Lower leg skin (tissue), 3 donors: Measurements from ENCODE around the gene DHX40.

Source experiments
- POLR2A ChIP-seq, 2 donors: fragments of 450-650 bp; IDR thresholded peaks; one replicate each; pipeline ENCODE4 v1.6.1; 2016 to 2017; ENCODE audit warnings: antibody characterized with exemption in 2 of 2, mild to moderate bottlenecking in 1 of 2, moderate library complexity in 1 of 2
- TF ChIP-seq, protein P1 (sequence below), 3 donors: fragments of 450-650 bp; IDR thresholded peaks; one replicate each; pipeline ENCODE4 v1.5.1; 2016; ENCODE audit warnings: antibody characterized with exemption in 3 of 3, mild to moderate bottlenecking in 3 of 3, moderate library complexity in 2 of 3

GRCh38 chr17:59641799-59642484 is 76.5 kb downstream of the DHX40 start:
- TF ChIP-seq, protein P1, sequence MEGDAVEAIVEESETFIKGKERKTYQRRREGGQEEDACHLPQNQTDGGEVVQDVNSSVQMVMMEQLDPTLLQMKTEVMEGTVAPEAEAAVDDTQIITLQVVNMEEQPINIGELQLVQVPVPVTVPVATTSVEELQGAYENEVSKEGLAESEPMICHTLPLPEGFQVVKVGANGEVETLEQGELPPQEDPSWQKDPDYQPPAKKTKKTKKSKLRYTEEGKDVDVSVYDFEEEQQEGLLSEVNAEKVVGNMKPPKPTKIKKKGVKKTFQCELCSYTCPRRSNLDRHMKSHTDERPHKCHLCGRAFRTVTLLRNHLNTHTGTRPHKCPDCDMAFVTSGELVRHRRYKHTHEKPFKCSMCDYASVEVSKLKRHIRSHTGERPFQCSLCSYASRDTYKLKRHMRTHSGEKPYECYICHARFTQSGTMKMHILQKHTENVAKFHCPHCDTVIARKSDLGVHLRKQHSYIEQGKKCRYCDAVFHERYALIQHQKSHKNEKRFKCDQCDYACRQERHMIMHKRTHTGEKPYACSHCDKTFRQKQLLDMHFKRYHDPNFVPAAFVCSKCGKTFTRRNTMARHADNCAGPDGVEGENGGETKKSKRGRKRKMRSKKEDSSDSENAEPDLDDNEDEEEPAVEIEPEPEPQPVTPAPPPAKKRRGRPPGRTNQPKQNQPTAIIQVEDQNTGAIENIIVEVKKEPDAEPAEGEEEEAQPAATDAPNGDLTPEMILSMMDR (IDR thresholded peaks at IDR 0.05) = no peak
- no peak for TF ChIP-seq POLR2A (IDR thresholded peaks at IDR 0.05)
